H7 (cell line): ENCODE measurements around the gene ISM1. TPM values are rescaled to one million over a fixed set of nuclear protein-coding genes. Genes with fewer than 3 reads are reported as not detected.

Source experiments
- DNase-seq: peaks from one replicate; pipeline ENCODE4 v3.0.0; 2012
- H3K27me3 ChIP-seq: 2 replicates; pipeline ENCODE4 v1.6.0; 2011; ENCODE audit warnings: mild to moderate bottlenecking, low read length; ENCODE audit not compliant: control insufficient read depth, insufficient read depth
- H3K36me3 ChIP-seq: replicated peaks from 2 replicates; pipeline ENCODE4 v1.5.1; 2011; ENCODE audit warnings: low read length; ENCODE audit not compliant: control insufficient read depth, insufficient read depth
- H3K4me3 ChIP-seq: 2 replicates; pipeline ENCODE4 v1.5.1; 2011; ENCODE audit warnings: low read depth, mild to moderate bottlenecking, control low read depth, low read length, moderate library complexity; ENCODE audit not compliant: insufficient read depth
- total RNA-seq: library from RNA; depleted of rRNA; stranded (reverse); fragments of >200 nt; shearing (Covaris generic); gene quantifications from 2 replicates; pipeline ENCODE4 v1.2.3, GENCODE V29; 2014

The ISM1 gene
- total RNA-seq, 1 experiment from 2014 or later: not detected

DNA sequence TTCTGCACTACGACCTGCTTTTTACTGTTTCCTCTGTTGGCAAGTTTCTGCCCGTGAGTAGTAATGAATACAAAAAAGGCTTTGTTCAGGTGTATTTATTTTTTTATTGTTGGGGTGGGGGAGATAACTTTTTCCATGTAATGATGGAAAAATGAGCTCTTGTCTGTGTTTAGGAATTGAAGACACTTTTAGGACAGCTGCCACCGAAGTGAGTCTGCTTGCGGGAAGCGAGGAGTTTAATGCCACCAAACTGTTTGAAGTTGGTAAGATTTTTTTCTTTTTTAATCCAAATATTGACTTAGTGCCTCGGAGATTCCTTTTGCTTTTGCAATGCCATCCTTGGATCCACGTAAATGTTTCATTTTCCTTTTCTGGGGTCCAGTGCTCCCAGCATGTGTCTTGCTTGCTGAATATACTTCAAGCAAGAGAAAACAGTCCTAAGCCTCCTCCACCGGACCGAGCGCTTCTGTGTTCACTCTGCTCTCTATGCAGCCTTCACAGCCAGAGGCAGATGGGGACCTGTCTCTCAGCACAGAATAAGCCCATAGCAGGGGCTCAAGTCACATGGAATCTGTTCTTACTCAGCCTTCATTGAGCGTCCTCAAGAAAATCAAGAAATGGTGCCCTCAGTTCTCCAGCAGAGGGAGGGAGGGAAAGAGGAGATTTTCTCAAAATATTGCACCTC is 71.3 kb downstream of the ISM1 start:
- no peak for DNase-seq
- Histone ChIP-seq H3K27me3 (no peaks in the 10 kb centered on the region), H3K4me3 (no peak overlapping the region), H3K36me3 (no peaks in the 10 kb centered on the region)

DNA sequence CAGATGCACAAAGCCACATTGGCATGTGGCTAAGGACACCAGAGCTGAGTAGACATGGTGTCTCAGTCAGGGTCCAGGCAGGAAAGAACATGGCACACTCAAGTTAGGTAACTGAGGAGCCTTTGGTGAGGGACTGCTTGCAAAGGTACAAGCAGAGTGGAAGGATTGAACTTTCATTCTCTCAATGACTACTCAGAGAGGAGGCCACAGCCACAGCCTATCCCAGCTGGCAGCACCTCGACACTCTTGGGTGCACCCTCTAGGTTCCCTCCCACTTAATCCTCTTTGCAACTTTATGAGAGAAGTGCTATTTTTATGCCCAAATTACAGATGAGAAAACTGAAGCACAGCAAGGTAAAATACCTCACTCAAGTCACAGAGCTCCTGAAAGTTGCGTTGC is 73.4 kb downstream of the ISM1 start:
- H3K27me3 ChIP-seq: no peaks in the 10 kb centered on the region

DNA sequence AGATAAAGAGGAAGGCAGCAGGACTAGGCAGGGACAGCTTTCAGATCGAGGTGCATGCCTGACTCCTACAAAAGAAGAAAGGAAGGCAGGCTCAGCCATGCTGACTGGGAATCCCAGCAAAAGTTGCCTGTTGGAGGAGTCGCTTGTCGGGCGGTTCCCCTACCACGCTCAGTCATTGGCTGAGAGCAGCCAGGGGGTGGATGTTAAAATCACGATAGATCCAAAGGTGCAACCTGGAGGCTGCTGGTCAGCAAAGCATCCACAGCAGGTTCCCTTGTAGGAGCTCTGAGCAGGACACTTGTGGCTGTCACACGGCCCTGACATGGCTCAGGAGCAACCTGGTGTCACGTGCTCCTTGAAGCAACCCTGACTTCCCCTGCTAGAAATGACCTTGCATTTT is 74.6 kb downstream of the ISM1 start:
- peak; percentile 51 for DNase-seq
- no peak overlapping the region for H3K4me3 ChIP-seq
- no peaks in the 10 kb centered on the region for H3K36me3 ChIP-seq
- no peaks in the 10 kb centered on the region for H3K27me3 ChIP-seq

More for the DNA sequence above, 73.4 kb downstream of the ISM1 start:
- no peak for DNase-seq
- no peak overlapping the region for H3K4me3 ChIP-seq
- no peaks in the 10 kb centered on the region for H3K36me3 ChIP-seq

DNA sequence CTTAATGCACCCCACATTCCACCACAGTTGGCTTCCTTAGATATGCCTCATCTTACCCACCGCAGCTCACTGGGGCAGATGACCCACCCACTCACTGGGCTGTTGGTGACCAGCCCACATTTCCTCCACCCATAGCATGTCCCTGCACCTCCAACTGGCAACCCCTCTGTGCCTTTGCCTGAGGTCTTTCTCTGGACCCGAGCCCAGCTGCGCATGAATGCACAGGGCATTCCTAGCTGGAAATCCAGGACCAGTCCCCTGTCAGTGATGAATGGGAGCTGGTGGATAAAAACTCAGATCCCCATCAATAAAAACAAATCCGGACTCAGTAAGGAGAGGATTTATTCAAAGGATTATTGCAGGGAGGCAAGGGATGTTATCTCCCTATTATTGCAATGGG is 75.0 kb downstream of the ISM1 start:
- Histone ChIP-seq H3K27me3 (no peaks in the 10 kb centered on the region), H3K4me3 (no peak overlapping the region), H3K36me3 (no peaks in the 10 kb centered on the region)
- DNase-seq: no peak

DNA sequence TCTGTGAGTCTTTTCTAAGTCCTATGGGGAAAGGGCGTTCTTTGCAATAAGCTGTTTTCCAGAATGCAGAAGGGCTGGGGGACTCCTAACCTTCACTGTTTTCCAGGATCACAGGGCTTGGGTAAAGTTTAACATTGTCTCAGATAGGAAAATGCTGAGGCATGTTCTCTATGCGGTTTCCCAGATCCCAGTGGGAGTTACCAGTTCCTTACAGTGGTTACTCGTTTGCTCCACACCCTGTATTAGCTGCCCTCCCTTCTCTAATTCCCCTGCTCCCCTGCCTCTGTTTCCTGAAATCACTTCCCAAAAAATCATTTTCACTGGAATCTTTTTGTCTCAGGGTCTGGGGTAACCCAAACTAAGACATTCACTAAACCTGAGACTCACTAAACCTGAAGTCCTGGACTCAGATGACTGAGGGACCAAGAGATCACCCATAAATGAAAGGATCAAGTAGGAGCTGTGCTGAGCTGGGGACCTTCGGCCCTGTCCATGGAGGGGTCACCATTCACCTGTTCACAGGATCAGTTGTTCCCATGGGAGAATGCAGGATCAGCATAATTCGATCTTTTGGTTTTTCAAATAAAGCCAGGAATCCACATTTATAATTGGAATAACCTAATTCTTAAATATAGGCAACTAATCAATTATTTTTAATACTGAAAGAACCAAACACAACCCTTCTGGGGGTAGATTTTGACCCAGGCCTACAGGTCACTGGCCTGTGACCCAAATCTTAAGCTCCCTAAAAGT is 76.2 kb downstream of the ISM1 start:
- DNase-seq: no peak
- Histone ChIP-seq H3K4me3 (no peak overlapping the region), H3K36me3 (no peaks in the 10 kb centered on the region), H3K27me3 (no peaks in the 10 kb centered on the region)

DNA sequence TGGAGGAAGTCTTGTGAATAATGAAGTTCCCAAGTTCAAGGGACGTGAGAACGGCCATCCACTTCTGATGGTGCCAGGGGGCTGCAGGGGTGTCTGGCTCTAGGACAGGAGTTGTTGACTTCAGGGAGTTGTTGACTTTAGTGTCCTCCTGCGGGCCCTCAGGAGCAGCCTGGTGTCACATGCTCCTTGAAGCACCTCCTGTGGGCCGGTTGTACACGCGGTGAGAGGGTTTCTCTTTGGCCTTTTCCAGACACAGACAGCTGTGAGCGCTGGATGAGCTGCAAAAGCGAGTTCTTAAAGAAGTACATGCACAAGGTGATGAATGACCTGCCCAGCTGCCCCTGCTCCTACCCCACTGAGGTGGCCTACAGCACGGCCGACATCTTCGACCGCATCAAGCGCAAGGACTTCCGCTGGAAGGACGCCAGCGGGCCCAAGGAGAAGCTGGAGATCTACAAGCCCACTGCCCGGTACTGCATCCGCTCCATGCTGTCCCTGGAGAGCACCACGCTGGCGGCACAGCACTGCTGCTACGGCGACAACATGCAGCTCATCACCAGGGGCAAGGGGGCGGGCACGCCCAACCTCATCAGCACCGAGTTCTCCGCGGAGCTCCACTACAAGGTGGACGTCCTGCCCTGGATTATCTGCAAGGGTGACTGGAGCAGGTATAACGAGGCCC is 77.8 kb downstream of the ISM1 start:
- H3K36me3 ChIP-seq: no peaks in the 10 kb centered on the region
- no peak for DNase-seq
- no peak overlapping the region for H3K4me3 ChIP-seq
- H3K27me3 ChIP-seq: no peaks in the 10 kb centered on the region

DNA sequence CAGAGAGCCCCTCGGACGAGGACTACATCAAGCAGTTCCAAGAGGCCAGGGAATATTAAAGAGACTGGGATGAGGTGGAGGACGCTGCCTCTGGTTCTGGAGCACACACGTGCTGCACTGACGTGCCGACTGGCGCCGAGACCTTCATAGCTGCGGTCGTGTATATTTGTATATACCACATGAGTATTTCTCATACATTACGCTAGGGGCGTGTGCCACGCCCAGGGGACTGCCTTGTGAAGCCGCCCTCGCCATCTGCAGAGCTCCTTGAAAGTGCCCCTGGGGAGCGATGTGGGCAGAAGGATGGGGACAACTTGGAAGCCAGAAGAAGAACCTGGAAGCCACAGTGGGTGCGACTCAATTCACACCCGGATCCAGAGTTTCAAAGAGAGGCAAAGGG is 78.3 kb downstream of the ISM1 start:
- Histone ChIP-seq H3K4me3 (no peak overlapping the region), H3K27me3 (no peaks in the 10 kb centered on the region), H3K36me3 (no peaks in the 10 kb centered on the region)
- DNase-seq: no peak

DNA sequence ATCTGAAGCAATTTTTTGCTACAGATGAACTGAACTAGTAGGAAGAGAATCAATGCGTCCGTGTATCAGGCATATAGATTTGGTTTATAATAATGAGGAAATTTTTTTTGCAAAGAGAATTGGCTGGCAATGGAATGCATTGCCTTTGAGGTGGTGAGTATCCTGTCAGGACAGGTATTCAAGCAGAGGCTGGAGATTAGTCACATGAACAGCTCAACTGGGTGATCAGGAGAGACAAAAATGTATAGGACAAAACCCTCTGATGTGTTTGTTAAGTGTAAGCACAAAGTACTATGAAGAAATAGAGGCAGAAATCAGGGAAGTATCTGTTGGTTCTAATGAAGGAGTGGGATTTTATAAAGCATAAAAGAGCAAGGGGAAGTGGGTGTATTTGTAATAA is 80.5 kb downstream of the ISM1 start:
- Histone ChIP-seq H3K27me3 (no peaks in the 10 kb centered on the region), H3K36me3 (no peaks in the 10 kb centered on the region), H3K4me3 (no peak overlapping the region)
- DNase-seq: no peak

DNA sequence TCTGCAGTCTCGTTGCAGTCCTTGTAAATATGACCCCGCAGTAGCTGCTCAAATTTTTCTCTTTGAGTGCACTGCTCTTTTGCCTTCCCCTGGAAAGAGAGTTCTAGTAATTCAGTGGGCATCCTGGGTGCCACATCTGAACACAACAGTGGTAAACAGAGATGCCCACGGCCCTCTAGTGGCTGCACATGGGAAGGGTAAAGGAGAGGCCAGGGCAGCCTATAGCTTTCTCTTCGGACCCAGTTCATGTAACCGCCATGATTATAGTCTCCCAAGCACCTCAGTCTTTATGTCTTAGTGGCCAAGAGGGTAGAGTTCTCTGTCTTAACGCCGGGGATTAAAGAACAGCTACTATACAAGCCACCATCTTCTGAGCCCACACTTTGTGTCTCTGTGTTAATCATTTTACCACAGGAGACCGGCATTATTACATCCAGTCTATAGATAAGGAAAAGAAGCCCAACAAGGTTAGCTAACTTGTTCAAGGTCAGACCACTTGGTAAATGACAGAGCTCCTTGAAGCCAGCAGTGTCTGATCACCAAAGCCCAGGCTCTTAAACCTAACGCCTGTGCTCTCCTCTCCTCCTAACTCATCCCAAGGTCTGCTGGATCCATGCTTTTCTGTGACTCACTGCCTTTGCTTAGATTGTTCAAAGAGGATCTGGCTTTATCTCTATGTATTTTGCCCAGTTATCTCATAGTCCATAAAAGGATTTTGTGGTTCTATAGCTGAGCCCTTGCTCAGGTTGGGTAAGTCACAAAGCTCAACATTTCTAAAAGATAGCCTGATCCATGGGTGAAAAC is 81.8 kb downstream of the ISM1 start:
- peak; percentile 70 for DNase-seq
- H3K4me3 ChIP-seq: no peak overlapping the region
- H3K36me3 ChIP-seq: no peaks in the 10 kb centered on the region
- no peaks in the 10 kb centered on the region for H3K27me3 ChIP-seq

DNA sequence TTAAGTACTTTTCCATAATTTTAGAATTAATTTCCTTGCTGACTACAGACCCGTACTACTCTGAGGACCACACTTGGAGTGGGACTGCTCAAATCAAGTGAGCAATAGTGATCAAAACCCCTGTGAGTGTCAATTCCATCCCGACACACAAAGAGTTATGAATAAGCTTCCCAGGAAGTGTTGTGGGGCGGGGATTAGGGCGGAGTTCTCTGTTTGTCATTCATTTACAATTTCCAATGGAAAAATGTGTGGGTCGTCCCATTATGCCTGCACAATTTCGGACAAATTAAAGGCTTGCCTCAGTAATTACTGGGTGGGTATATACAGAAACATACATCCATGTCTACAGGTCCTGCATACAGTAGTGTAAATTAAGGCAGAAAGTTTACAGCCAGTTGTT is 84.2 kb downstream of the ISM1 start:
- no peaks in the 10 kb centered on the region for H3K36me3 ChIP-seq
- H3K27me3 ChIP-seq: no peaks in the 10 kb centered on the region
- no peak for DNase-seq
- no peak overlapping the region for H3K4me3 ChIP-seq

DNA sequence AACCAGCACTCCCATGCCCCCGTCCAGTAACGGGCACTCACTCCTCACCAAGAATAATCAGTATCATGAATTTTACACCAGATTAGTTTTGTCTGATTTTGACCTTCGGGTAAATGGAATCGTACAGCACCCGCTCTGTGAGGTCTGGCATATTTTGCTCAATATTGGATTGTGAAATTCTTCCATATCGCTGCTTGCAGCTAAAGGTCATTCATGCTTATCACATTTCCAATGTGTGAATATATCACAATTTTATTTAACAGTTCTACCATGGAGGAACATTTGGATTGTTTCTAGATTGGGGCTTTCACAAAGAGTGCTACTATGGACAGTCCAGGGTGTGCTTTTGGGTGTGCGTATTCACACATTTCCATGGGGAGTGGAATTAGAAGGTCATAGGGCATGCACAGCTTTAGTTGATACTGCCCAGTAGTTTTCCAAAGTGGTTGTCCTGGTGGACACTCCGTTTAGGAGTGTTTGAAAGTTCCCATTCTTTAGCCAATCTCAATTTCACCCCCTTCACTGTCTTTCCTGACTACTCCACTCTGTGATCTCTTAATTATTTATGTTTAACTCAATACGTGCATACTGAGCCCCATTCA is 86.6 kb downstream of the ISM1 start:
- no peak for DNase-seq
- Histone ChIP-seq H3K4me3 (no peak overlapping the region), H3K36me3 (no peaks in the 10 kb centered on the region), H3K27me3 (no peaks in the 10 kb centered on the region)

DNA sequence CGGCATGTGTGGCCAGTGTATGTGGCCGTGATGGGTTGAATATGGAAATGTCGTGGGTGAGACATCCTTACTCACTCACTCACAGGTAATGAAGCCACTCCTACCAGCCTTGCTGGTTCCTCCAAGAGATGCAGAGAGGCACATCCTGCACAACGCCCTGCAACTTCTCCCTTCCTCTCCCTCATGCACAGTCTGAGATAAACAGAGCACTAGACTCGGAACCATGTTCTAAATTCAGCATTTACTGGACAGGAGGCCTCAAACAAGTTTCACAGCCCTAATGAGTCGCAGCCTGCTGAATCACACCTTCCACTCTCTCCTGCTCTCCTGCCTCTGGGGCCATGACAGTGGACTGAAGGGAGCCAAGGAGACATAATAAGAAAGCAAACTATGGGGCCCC is 91.2 kb downstream of the ISM1 start:
- H3K4me3 ChIP-seq: no peak overlapping the region
- DNase-seq: no peak
- no peaks in the 10 kb centered on the region for H3K36me3 ChIP-seq
- no peaks in the 10 kb centered on the region for H3K27me3 ChIP-seq

DNA sequence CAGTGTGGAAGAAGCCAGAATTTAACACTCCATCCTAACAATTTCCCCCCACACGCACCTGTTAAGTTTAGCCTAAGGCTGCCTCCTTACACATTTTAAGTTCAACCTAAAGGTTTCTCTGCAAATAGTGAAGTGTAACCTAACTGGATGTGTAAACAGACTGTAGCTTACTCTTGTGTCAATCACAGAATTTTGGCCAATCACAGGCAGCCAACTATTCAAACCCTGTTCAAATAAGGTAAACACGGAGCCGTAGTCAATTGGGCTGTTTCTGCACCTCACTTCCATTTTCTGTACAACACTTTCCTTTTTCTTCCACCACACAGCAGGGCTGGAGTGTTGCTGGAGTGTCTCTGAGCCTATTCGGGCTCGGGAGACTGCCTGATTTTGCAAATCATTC is 92.1 kb downstream of the ISM1 start:
- no peak overlapping the region for H3K4me3 ChIP-seq
- no peak for DNase-seq

DNA sequence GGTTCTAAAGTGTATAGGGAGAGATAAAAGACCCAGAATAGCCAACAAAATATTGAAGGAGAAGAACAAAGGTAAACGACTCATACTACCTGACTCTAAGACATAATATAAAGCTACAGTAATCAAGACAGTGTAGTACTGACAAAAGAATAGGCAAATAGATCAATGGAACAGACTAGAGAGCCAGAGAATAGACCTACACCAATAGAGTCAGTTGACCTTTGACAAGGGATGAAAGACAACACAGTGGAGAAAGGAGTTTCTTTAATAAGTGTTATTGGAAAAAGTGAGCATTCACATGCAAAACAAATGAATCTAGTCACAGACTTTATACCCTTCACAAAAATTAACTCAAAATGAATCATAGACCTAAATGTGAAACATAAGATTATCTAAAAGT is 96.4 kb downstream of the ISM1 start:
- Histone ChIP-seq H3K27me3 (no peaks in the 10 kb centered on the region), H3K4me3 (no peak overlapping the region), H3K36me3 (no peaks in the 10 kb centered on the region)
- DNase-seq: no peak

More for the DNA sequence above, 92.1 kb downstream of the ISM1 start:
- Histone ChIP-seq H3K27me3 (no peaks in the 10 kb centered on the region), H3K36me3 (no peaks in the 10 kb centered on the region)
